ENCODE measurements around the gene VGLL4.
"Not testable (repeated sequence)": the region's sequence is repeated elsewhere in the genome, so short reads cannot be mapped to it uniquely, and the experiment has no call there.

VGLL4 gene

DNA sequence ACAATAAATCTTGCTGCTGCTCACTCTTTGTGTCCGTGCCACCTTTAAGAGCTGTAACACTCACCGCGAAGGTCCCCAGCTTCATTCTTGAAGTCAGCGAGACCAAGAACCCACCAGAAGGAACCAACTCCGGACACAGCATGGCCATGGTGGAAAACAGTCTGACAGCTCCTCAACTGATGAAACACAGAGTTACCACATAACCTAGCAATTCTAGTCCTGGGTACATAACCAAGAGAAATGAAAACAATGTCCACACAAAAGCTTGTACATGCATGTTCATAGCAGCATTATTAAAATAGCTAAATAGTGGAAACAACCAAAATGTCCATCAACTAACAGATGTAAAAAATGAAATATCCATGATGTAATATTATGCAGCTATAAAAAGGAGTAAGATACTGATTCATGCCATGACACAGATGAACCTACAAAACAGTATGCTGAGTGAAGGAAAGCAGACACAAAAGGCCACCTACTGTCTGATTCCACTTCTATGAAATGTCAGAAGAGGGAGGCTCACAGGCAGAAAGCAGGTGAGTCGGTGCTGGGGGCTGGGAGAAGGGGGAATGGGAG, 36.8 kb downstream of the VGLL4 start:
- no peak for DNase-seq (ENCODE audit: low read depth in 2 of 2)

DNA sequence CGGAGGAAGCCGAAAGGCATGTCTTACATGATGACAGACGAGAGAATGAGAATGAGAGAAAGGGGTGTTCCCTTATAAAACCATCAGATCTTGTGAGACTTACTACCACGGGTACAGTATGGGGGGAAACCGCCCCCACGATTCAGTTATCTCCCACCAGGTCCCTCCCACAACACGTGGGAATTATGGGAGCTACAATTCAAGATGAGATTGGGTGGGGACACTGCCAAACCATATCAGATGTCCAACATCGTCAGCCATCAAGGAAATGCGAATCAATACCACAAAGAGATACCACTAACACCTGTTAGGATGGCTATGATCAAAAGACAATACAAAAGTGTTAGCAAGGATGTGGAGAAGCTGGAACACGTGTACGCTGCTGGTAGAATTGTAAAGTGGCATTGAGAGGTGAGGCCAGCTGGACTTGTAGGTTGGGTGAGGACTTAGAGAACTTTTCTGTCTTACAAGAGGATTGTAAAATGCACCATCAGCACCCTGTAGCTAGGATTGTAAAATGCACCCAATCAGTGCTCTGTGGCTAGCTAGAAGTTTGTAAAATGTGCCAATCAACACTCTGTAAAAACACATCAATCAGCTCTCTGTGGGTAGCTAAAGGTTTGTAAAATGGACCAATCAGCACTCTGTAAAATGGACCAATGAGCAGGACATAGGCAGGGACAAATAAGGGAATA, 37.5 kb downstream of the VGLL4 start:
- no peak for DNase-seq (ENCODE audit: low read depth in 2 of 2)

DNA sequence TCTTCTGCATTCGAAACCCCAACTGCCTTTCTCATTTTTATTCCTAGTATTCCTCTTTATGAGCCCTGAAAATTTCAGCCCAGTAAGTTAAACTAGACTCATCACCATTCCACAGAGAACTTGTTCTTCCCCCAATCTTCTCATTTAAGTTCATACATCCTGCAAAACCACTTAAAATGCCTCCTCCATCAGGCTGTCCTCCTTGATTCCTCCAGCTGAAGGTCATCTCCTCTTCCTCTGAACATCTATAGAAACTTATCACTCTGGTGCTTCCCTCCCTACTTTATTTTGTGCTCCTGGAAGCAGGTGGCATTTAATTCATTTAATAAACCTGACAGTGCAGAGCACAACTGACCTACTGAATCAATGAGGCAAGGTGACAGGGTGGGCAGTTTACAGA, 38.3 kb downstream of the VGLL4 start:
- DNase-seq (ENCODE audit: low read depth in 2 of 2) = no peak

DNA sequence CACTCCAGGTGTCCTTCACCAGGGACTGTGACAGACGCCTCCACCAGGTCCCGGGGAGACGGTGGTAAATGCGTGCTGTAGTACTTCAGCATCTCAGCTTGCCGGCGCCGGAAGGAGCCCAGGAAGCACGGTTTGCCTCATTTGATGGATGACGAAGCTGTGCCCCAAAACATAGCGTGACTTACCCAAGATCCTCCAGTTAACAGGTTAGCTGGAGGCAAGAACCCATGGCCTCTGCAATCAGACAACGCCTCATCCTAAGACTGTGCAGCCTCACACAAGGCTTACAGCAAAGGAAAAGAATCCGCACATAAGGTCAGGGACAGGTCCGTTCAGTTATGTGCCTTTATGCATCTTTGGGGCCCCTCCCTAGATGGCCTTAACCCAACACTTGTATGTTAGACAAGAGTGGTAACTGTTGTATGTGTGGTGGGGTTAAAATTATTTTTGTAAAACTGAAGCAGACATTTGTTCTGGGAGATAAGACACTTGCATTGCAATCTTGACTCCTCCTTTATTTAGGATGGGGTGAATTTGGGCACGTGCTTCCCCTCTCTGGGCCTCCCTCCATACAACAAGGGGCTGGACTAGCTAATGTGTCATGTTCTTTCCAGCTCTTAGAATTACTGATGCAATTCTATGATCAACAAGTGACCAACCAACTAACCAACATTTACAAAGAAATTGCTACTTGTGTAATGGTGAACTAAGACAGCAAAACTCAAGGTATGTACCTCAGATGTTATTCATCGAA, 39.4 kb downstream of the VGLL4 start:
- DNase-seq (ENCODE audit: low read depth in 2 of 2) = no peak

DNA sequence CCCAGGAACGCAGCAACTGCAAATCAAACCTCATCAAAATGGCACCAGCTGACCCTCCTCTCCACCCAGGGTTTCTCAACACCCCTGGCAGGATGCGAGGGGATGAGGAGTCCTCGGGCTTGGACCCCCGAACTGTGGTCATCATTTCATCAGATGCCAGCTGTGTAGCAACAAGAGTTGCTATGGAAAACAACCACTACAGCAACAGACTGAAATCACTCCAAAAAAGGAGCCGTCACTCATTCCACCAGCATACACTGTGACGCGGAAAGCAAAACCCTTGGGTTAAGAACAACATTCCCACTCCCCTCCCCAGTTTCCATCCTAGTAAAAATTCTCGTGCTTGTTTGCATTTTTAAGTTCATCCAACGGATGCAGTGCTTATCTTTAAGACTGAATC, 40.1 kb downstream of the VGLL4 start:
- DNase-seq (ENCODE audit: low read depth in 2 of 2) = peak; percentile 50 to 55

DNA sequence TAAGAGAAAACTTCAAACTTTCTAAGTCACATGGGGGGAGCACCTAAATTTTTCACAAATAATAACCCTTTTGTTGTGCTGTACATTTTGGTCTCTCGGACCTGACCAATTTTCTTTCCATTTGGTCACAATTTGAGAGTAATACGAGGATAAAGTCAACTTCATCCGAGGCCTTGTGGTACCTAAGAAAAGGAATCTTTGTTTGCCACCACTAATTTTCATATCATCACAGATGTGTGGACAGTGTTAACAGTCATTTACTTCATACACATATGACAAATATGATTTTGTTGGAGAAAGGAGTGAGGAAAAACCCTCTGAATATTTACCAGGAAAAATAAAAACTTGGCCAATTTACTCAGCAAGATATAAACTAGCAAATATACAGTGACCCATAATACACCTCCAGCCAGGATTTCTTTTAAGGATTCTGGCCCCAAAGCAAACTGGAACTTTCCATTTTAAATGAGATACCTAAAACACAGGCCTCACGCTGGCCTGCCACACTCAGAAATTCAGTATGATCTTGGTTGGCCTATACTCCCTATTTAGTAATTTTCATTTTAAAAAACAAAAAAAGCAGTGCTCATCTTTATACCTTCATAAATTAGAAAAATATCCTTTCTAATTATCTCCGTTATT, 40.7 kb downstream of the VGLL4 start:
- DNase-seq (ENCODE audit: low read depth in 2 of 2) = no peak

DNA sequence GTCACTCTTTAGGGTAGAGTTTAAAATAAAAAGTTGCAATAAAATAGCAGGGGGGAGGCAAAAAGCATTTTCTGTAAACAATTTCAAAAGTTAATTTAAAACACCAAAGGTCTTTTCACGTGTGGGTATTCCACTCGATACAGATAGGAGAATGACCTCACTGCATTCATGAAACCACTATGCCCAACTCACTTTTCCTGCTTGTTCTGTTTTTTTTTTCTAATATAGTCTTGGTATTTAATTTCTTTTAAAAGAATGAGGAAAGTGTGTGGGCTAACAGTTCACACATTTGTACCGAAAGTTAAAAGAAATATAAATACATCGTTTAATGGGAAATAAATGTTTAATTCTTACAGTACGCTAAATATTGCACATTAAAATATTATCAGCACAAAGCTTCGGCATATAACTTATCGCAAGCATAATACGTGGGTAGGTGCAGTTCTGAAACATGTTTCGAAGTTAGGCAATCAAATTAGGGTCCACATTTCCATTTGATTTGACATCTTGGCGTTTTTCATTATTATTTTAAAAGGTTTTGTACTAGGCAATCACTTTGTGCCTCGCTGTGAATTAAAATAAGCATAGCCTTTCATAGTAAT, 41.4 kb downstream of the VGLL4 start:
- no peak for DNase-seq (ENCODE audit: low read depth in 2 of 2)

DNA sequence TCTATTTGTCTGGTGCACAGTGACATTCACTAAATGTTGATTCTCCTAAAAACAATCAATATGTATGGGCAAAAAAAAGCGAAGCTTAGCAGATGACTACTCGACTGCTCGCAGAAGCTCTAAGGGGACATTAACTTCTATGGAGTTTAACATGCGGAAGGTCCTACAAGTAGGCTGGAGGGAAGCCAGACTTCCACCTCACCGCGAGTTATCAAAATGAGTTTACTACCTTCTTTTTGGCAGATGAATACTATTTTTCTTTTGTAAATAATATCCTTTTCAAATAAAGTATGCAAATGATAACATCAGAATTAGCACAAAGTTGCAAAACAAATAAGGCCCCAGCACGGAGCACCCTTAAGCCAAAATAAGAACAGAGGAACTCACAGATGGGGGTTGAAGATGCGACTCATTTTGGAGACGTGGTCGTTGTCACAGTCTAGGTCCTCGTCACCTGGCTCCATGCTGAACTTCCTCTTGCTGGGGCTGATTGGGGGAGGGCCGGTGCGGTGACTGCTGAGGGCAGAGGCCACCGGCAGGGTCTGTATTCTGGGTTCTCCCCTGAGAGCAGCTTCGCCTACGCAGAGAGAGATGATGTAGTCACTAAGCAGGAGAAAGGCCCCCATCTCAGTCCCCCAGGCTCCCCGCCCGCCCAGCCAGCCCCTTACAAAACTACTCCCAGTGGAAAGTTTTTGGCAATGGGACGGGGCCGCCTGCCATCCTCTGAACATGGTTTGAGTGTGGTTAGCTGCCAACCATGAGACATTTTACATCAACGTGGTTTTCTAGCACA, 42.1 kb downstream of the VGLL4 start:
- DNase-seq (ENCODE audit: low read depth in 2 of 2) = no peak

DNA sequence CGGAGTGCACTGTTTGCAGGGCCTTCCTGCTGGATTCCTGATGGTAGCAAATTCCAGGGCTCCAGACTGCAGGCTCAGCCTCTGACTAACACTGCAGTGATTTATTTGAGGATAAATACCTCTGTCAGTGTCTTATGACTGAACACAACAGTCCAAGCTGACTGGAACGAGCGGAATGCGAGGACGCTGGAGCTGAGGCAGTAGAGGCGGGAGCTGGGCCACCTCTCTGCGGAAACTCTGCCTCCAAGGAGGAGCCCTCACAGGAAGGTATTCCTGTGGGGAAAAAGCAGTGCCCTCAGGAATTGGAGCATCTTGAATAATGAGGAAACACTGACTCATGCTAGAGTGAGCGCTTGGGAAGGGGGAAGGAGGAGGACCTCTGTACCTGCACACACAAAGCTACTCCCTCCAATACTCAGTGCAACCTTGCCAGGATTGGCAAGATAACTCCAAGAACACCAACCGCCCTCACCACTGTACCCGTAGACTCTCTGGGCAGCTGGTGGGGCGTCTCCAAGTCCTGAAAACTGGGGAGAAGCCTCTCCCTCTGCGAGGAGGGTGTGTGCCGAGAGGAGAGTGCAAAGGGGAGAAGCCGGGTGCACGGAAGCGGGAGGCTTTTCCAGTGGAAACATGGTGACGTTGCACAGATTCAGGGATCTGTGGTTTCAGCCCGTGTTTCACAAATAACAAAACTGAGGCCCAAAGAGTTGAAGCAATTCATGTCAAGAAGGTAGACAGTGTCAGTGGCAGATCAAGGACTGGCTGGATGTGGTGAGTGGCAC, 43.0 kb downstream of the VGLL4 start:
- DNase-seq (ENCODE audit: low read depth in 2 of 2) = peak; percentile 99

DNA sequence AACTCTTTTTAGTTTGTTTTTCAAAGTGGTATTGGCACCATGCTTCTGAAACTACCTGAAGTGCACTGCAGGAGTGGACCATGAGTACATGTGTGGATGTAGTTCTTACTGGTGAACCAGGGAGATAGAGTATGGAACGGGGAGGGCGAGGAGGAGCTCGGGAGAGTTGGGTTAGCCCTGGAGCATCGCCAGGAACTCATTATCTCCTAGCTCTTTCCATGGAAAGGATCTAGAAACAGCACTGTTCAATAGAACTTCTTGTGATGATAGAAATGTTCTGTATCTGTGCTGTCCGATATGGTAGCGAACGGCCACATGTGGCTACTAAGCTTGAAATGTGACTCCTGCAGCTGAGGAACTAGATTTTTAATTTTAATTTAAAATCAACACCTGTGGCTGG, 47.3 kb downstream of the VGLL4 start:
- DNase-seq (ENCODE audit: low read depth in 2 of 2) = no peak

DNA sequence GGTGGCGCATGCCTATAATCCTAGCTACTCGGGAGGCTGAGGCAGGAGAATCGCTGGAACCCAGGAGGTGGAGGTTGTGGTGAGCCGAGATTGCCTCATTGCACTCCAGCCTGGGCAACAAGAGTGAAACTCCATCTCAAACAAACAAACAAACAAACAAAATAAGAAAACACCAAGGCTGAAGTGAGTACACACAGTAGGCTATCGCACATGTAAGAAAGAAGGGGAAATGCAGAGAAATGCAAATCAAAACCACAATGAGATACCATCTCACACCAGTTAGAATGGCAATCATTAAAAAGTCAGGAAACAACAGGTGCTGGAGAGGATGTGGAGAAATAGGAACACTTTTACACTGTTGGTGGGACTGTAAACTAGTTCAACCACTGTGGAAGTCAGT, 48.7 kb downstream of the VGLL4 start:
- not testable (repeated sequence) for DNase-seq (ENCODE audit: low read depth in 2 of 2)

DNA sequence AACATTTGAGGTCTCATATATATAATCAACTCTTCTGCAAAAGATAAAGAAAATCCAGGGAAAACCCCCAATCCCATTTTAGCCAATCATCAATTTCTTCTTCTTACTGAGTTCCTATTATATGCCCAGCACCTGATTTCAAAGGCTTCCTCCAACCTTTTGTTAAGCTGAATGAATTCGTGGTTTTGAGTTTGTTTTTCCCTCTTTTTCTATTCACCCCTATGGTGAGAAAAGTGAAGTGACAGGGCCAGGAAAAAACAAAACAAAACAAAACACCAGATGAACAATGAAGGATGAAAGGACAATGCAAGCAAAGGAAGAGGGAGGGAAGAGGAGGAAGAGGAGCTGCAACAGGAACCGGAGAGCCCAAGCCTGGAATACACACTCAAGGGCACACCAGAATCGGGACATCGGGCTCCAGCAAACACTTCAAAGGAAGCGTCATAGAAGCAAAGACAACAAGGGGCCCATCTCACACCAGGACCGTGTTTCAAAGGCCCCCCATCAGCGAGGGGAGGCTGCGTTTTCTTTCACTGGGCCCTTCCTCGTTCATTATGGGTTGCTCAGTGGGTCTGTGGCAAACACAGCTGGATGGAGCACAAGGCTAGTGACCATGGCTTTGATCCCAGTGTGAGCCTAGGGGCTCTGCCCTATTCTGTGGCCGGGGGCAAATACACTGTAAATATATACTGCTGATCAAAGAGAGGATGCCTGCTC, 50.2 kb downstream of the VGLL4 start:
- no peak for DNase-seq (ENCODE audit: low read depth in 2 of 2)

DNA sequence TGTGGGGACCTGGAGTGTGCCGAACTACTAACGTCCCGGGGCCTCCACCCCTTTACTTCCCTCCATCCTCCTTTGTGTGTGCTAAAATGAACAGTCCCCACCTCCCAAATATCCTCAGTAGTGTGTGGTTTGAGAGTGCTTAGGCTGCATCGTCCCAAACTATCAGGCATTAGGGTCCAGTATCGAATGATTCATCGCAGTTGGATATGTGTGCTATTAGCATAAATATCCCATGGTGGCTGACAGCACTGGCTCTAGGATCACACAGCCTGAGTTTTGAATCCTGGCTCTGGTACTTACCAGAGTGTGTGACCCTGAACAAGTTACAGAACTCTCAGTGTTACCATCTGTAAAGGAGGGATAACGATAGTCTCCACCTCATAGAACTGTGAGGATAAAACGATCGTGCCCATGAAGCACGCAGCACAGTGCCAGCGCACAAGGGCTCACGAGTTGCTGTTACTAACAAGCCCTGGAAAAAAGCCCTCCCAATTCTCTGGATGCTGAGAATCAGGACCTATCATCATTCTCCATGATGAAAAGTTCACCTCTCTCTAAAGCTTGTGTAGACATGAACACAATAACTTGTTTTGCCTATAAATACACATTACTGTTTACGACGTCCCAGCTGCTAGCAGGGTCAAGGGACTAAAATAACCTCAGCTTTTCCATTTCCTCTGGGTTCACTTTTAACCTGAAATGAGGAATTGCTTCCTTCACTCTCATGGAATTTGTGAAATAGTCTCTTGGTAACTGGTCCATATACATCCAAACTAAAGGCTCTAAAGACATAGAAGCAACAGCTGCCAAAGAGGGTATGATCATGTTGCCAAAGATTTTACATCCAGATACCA, 51.0 kb downstream of the VGLL4 start:
- no peak for DNase-seq (ENCODE audit: low read depth in 2 of 2)

DNA sequence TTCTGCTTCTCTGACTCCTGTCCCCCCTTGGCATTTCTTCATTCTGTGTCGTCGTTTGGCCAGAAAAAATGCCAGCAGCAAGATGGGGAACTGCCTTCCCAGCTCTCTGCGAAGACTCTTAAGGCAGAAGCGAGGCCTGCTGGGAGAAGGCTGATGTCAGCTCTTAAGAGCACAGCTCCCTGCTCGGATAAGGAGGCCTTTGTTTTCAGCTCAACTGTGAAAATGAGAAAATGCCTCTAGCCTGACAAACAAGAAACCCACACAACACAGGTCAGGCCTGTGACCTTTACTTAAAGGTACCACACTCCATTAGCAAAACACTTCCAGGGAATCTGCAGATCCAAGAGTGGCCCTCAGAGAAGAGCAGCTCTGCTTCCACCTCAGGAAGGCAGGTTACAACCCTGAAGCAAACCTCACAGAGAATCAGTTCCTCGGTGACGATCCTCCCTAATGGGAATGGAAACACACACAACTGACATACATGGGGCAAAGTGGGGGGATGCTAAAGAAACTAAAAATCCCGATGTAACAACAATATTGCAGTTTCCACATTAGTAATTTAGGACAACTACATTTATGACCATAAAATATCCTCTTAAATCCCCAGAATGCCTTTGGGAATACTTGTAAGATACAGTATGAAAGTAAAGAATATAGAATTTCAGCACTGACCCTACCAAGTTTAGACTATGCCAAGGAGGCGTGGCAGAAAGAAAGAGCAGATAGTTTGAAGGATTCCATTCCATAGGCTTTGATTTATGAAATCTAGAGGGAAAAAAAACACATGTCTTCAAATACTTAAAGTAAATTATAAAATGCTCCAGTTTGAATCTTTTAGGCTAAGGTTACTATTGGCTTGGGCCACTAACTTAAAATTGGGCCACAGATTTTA, 52.1 kb downstream of the VGLL4 start:
- no peak for DNase-seq (ENCODE audit: low read depth in 2 of 2)

DNA sequence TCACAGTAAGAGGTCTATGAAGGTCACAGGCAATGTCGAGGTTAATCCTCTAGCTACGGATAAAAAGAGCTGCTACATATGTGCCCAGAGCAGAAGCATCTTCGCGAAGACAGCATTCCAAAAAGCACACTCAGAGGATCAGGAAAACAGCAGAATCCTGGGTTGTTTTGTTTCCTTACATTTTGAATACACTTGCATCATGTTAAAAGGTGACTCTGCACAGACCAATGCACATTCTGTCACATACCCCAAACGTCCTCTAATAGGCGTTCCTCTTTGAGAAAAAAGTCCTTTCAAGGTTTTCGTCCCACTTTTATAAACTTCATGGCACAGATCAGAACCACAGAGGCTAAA, 52.7 kb downstream of the VGLL4 start:
- DNase-seq (ENCODE audit: low read depth in 2 of 2) = no peak

DNA sequence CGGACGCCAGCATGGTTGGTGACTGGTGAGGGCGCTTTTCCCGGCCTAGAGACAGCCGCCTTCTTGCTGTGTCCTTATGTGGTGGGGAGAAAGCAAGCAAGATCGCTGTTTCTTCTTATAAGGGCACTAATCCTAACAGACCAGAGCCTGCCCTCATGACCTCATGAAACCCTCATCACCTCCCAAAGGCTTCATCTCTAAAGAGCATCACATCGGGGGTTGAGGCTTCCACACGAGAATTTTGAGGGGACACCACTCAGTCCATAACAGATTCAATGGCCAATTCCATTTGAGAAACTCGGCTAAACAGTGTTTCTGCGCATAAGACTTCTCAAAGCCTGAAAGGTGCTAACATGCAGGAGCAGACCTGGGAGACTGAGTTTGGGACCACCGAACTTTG, 54.0 kb downstream of the VGLL4 start:
- no peak for DNase-seq (ENCODE audit: low read depth in 2 of 2)

DNA sequence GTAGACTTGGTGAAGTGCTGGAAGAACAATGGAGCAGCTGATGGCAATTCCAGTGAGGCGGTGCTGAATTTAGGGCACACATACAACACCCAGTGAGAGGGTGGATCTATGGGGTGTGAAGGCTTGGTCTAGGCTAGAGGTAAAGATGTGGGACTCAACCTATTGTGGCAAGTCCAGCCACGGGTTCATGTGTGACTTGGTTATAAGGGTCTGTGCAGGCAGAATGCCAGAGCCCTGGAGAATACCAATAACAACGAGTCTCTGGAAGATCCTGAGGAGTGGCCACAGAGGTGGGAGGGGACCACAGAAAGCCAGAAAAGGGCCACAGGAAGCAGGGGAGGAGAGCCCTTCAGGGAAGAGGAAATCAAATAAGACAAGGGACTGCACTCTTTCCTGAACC, 55.0 kb downstream of the VGLL4 start:
- DNase-seq (ENCODE audit: low read depth in 2 of 2) = no peak

DNA sequence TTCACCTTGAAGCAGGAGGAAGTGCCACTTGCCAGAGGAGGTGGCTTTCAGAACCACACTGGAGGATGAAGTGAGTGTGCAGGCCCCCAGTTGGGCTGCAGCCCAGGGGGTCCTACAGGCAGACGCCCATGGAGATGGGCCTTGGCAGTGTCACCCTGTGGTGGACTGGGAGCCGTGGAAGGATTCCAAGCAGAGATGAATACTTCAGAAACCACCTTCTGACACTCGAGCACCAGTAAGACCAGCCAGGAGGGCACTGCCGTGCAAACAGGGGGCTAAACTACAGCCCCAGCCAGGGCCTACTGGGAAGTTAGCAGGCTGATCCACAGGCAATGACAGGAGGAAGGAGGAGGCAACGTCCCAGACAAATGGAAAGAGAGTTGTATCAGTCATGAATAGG, 55.4 kb downstream of the VGLL4 start:
- DNase-seq (ENCODE audit: low read depth in 2 of 2) = no peak

Measured in fibroblast of skin of left quadriceps (primary cell).